HG02885 (cell line): ENCODE results near the gene NDUFA6.

Source experiments
- ATAC-seq: cut with Tn5 transposase; IDR thresholded peaks from one replicate; pipeline ENCODE4 v1.9.1; 2021; ENCODE audit warnings: mild to moderate bottlenecking; ENCODE audit not compliant: unreplicated experiment, poor library complexity

The NDUFA6 gene

DNA sequence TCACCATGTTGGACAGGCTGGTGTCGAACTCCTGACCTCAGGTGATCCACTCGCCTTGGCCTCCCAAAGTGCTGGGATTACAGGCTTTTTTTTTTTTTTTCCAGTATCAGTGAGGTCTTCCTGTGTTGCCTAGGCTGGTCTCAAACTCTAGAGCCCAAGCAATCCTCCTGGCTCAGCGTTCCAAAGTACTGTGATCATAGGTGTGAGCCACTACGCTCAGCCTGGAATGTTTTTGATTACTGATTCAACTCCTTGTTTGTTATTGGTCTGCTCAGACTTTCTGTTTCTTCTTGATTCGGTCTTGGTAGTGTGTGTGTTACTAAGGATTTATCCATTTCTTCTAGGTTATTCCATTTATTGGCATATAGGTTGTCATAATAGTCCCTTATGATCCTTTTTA lies 51.3 kb downstream of the NDUFA6 start:
- ATAC-seq: no peak
